HPDE6-E6E7 (cell line): ENCODE data around the gene IRF9.

ENCODE experiments used
- DNase-seq: peaks from one replicate; pipeline ENCODE4 v3.0.0; 2011; ENCODE audit warnings: missing footprints; ENCODE audit errors: extremely low spot score

Gene IRF9

DNA sequence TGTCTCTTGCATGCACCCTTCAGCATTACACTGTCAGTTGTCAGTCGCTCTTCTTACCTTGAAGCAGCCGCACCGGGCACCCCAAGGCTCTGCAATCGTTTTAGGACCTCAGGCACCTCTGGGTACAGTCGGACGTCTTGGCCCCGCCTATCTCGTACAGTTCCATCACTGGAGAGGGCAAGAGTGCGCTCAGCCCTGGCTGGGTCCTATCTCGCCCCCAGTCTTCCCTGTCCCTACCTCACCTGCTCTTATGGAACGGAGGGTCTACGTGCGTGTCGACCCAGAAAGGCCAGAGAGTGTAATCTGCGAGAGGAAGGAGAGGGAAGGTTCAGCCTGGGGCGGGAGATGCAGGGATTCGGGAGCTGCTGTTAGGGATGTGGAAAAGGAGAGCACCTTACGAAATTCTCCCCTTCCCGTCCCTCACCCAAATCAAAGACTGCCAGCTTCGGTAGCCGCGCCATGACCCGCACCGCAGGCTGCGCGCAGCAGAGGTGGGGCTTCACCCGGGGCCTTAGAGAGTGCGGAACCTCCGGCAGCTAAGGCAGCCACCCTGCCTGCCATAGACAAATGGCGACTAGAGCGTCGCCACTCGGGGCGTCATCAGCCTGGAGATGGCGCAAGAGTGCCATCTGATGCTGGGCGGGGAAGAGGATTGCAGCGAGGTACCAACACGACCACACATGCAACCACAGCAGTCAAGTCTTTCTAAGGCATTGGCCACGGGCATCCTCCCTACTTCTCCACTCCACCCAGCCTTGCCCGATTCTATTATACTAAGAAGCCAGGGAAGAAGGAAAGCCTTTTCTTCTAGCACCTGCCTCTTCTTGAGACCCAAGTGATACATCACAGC lies 54.7 kb downstream of the IRF9 start, which contains the start of gene MDP1:
Gene MDP1 (minus strand): TSS at position 572 of the 850 bp plus-strand sequence. CDS start 111 bp downstream, at position 461.
- DNase-seq = peak; percentile 83
